ENCODE data around the gene IRF3. TPM values are rescaled to one million over a fixed set of nuclear protein-coding genes. Genes with fewer than 3 reads are reported as not detected.

IRF3 gene
- total RNA-seq, 4 donors from 2014 or later = 61.3 to 164 (median 81.0) TPM

GRCh38 chr19:49690656-49691242 lies 25.1 kb upstream of the IRF3 start, which contains the start of gene CPT1C:
Gene CPT1C (plus strand): TSS chr19:49691116. CDS start chr19:49692253, 1,137 bp downstream.
- H3K27me3 ChIP-seq = no peaks in the 10 kb centered on the region
- peaks cover 27% of the 10 kb centered on the region for H3K4me1 ChIP-seq
- peaks cover 15% of the 10 kb centered on the region for H3K36me3 ChIP-seq
- H3K9me3 ChIP-seq = no peaks in the 10 kb centered on the region
- H3K27ac ChIP-seq = peak within 1 kb of the TSS; percentile 49
- DNase-seq (ENCODE audit: low spot score in 2 of 2) = peak; percentile 88 to 91
- under 1% methylated on average over 37 of the region's 38 CpGs for WGBS
- TF ChIP-seq POLR2A (IDR thresholded peaks at IDR 0.05) = peak in 1 of 2 donors; percentile 10
- no peak for TF ChIP-seq POLR2AphosphoS5 (IDR thresholded peaks at IDR 0.05)
- H3K4me3 ChIP-seq = peak within 1 kb of the TSS; percentile 57

GRCh38 chr19:49690079-49690655 lies 24.5 kb upstream of the IRF3 start:
- TF ChIP-seq POLR2AphosphoS5 (IDR thresholded peaks at IDR 0.05) (no peak), POLR2A (IDR thresholded peaks at IDR 0.05) (no peak), CTCF (IDR thresholded peaks at IDR 0.05) (peak in 1 of 2 donors; percentile 7)
- WGBS = 6% methylated on average over 26 of the region's 39 CpGs
- Histone ChIP-seq H3K36me3 (peaks cover 20% of the 10 kb centered on the region), H3K4me1 (peaks cover 27% of the 10 kb centered on the region), H3K4me3 (peak overlapping the region; percentile 57), H3K27ac (peak overlapping the region; percentile 49), H3K9me3 (no peaks in the 10 kb centered on the region), H3K27me3 (no peaks in the 10 kb centered on the region)
- peak in 1 of 2 donors; percentile 78 for DNase-seq (ENCODE audit: low spot score in 2 of 2)

GRCh38 chr19:49689133-49690078 lies 23.7 kb upstream of the IRF3 start, which contains the start of gene ADM5:
Gene ADM5 (plus strand): TSS chr19:49689594. CDS start chr19:49689838, 244 bp downstream.
- Histone ChIP-seq H3K36me3 (peaks cover 28% of the 10 kb centered on the region), H3K4me3 (peak within 1 kb of the TSS; percentile 57), H3K4me1 (peaks cover 27% of the 10 kb centered on the region), H3K9me3 (no peaks in the 10 kb centered on the region), H3K27ac (peak within 1 kb of the TSS; percentile 49), H3K27me3 (no peaks in the 10 kb centered on the region)
- peak in 1 of 2 donors; percentile 83 for DNase-seq (ENCODE audit: low spot score in 2 of 2)
- WGBS = 20% methylated on average over 25 of the region's 54 CpGs
- no peak for TF ChIP-seq EP300 (IDR thresholded peaks at IDR 0.05)
- TF ChIP-seq CTCF (IDR thresholded peaks at IDR 0.05) = peak in 1 of 2 donors; percentile 68

- H3K9me3 ChIP-seq = no peaks in the 10 kb centered on the region
- TF ChIP-seq POLR2AphosphoS5 (IDR thresholded peaks at IDR 0.05) (no peak), CTCF (IDR thresholded peaks at IDR 0.05) (no peak), EP300 (IDR thresholded peaks at IDR 0.05) (no peak), POLR2A (IDR thresholded peaks at IDR 0.05) (no peak)
- peaks cover 27% of the 10 kb centered on the region for H3K4me1 ChIP-seq
- DNase-seq (ENCODE audit: low spot score in 2 of 2) = peak in 1 of 2 donors; percentile 76
- peak overlapping the region; percentile 31 for H3K27ac ChIP-seq
- no peaks in the 10 kb centered on the region for H3K27me3 ChIP-seq
- H3K4me3 ChIP-seq = peak overlapping the region; percentile 57
- WGBS = 79% methylated on average over 10 of the region's 12 CpGs
- peaks cover 35% of the 10 kb centered on the region for H3K36me3 ChIP-seq
These were observed 23.0 kb upstream of the IRF3 start for GRCh38 chr19:49688531-49689132.

GRCh38 chr19:49687566-49688316 lies 22.1 kb upstream of the IRF3 start:
- peaks cover 27% of the 10 kb centered on the region for H3K4me1 ChIP-seq
- peak overlapping the region; percentile 7 for H3K4me3 ChIP-seq
- peak in 1 of 2 donors; percentile 72 for DNase-seq (ENCODE audit: low spot score in 2 of 2)
- no peaks in the 10 kb centered on the region for H3K27me3 ChIP-seq
- peak overlapping the region; percentile 31 for H3K27ac ChIP-seq
- WGBS = 70% methylated on average over 23 of the region's 26 CpGs
- TF ChIP-seq POLR2AphosphoS5 (IDR thresholded peaks at IDR 0.05) = no peak
- peaks cover 44% of the 10 kb centered on the region for H3K36me3 ChIP-seq
- H3K9me3 ChIP-seq = no peaks in the 10 kb centered on the region
